Ishikawa (cell line): Measurements from ENCODE around the gene TSC22D1.

Source experiments
- CEBPB ChIP-seq: IDR thresholded peaks from 2 replicates; pipeline ENCODE4 v1.6.1; 2012
- CREB1 ChIP-seq: IDR thresholded peaks from 2 replicates; pipeline ENCODE4 v1.6.1; 2012; ENCODE audit warnings: low read depth
- EP300 ChIP-seq: IDR thresholded peaks from 2 replicates; pipeline ENCODE4 v1.6.1; 2012; ENCODE audit warnings: borderline replicate concordance
- MAX ChIP-seq: IDR thresholded peaks from 2 replicates; pipeline ENCODE4 v1.6.1; 2012
- NFIC ChIP-seq: IDR thresholded peaks from 2 replicates; pipeline ENCODE4 v1.6.1; 2012
- RAD21 ChIP-seq: IDR thresholded peaks from 2 replicates; pipeline ENCODE4 v1.6.1; 2012; ENCODE audit warnings: low read depth
- REST ChIP-seq: IDR thresholded peaks from 2 replicates; pipeline ENCODE4 v1.6.1; 2012; ENCODE audit warnings: low read depth, mild to moderate bottlenecking
- TAF1 ChIP-seq: IDR thresholded peaks from 2 replicates; pipeline ENCODE4 v1.6.1; 2012; ENCODE audit warnings: low read depth, mild to moderate bottlenecking
- TCF12 ChIP-seq: IDR thresholded peaks from 2 replicates; pipeline ENCODE4 v1.6.1; 2012; ENCODE audit warnings: low read depth
- TEAD4 ChIP-seq: IDR thresholded peaks from 2 replicates; pipeline ENCODE4 v1.6.1; 2012
- ZBTB7A ChIP-seq: IDR thresholded peaks from 2 replicates; pipeline ENCODE4 v1.6.1; 2012; ENCODE audit warnings: low read depth

- TF ChIP-seq TEAD4 (no peak), MAX (no peak), TAF1 (no peak), TCF12 (no peak), EP300 (no peak), RAD21 (no peak), REST (no peak), ZBTB7A (no peak), CREB1 (no peak), CEBPB (no peak), NFIC (no peak)
These were observed 68.5 kb downstream of the TSC22D1 start for GRCh38 chr13:44507639-44508038.
